WTC11 (cell line): ENCODE measurements around the gene OAT. TPM values are rescaled to one million over a fixed set of nuclear protein-coding genes. Genes with fewer than 3 reads are reported as not detected.

Source experiments
- ATAC-seq: fragments of 200-7000 bp; cut with Tn5 transposase; 2 replicates; pipeline ENCODE4 v1.10.0; 2021; ENCODE audit warnings: mild to moderate bottlenecking, moderate library complexity
- CTCF ChIA-PET: fragments of 300-600 bp; sonication (Branson Sonifier 250); formaldehyde crosslinking; loops from one replicate; lab custom pipeline; 2021; ENCODE audit warnings: antibody characterized with exemption; lab: Charles Lee
- POLR2A ChIA-PET: fragments of 350-600 bp; sonication (Branson Sonifier 250); formaldehyde crosslinking; loops from one replicate; lab custom pipeline; 2021; ENCODE audit warnings: antibody characterized with exemption; lab: Charles Lee
- DNase-seq: peaks from one replicate; pipeline ENCODE4 v3.0.0; 2021; ENCODE audit warnings: low spot score
- H3K27ac Mint-ChIP-seq: 2 replicates; pipeline ENCODE4 v1.8.0; 2021; ENCODE audit warnings: mixed read lengths
- H3K27me3 Mint-ChIP-seq: 2 replicates; pipeline ENCODE4 v1.8.0; 2021; ENCODE audit warnings: low read depth, mild to moderate bottlenecking, moderate library complexity, mixed read lengths
- H3K36me3 Mint-ChIP-seq: 2 replicates; pipeline ENCODE4 v1.8.0; 2021; ENCODE audit warnings: mixed read lengths
- H3K4me1 Mint-ChIP-seq: 2 replicates; pipeline ENCODE4 v1.8.0; 2022; ENCODE audit warnings: mixed read lengths
- H3K4me3 Mint-ChIP-seq: 2 replicates; pipeline ENCODE4 v1.8.0; 2021; ENCODE audit warnings: mild to moderate bottlenecking, moderate library complexity, mixed read lengths
- H3K9me3 Mint-ChIP-seq: 2 replicates; pipeline ENCODE4 v1.8.0; 2021; ENCODE audit warnings: mixed read lengths
- FOXP1 ChIP-seq: sonication (generic); formaldehyde crosslinking; IDR thresholded peaks from 2 replicates; pipeline ENCODE4 v1.8.0; 2022; ENCODE audit warnings: missing genetic modification reagents, mild to moderate bottlenecking, moderate library complexity, borderline replicate concordance
- JUN ChIP-seq: sonication (generic); formaldehyde crosslinking; IDR thresholded peaks from 2 replicates; pipeline ENCODE4 v1.8.0; 2023; ENCODE audit warnings: mild to moderate bottlenecking, missing genetic modification reagents
- NR2C2 ChIP-seq: sonication (generic); formaldehyde crosslinking; IDR thresholded peaks from 2 replicates; pipeline ENCODE4 v1.8.0; 2022; ENCODE audit warnings: mild to moderate bottlenecking, missing genetic modification reagents
- NR3C1 ChIP-seq: sonication (generic); formaldehyde crosslinking; conservative IDR thresholded peaks from 2 replicates; pipeline ENCODE4 v1.8.1; 2023; ENCODE audit warnings: low read depth, mild to moderate bottlenecking, missing genetic modification reagents
- TEAD4 ChIP-seq: sonication (generic); formaldehyde crosslinking; IDR thresholded peaks from 2 replicates; pipeline ENCODE4 v1.8.0; 2022; ENCODE audit warnings: mild to moderate bottlenecking, missing genetic modification reagents
- ZNF138 ChIP-seq: sonication (generic); formaldehyde crosslinking; conservative IDR thresholded peaks from 2 replicates; pipeline ENCODE4 v1.8.1; 2022; ENCODE audit warnings: mild to moderate bottlenecking, moderate library complexity, missing genetic modification reagents
- ZNF219 ChIP-seq: sonication (generic); formaldehyde crosslinking; IDR thresholded peaks from 2 replicates; pipeline ENCODE4 v1.8.0; 2023; ENCODE audit warnings: missing genetic modification reagents, mild to moderate bottlenecking, borderline replicate concordance
- ZNF396 ChIP-seq: fragments of 250-450 bp; sonication (Bioruptor Pico); IDR thresholded peaks from 2 replicates; pipeline ENCODE4 v1.8.0; 2021; ENCODE audit warnings: mild to moderate bottlenecking, moderate library complexity, borderline replicate concordance
- total RNA-seq: library from RNA; stranded (reverse); gene quantifications from 3 replicates; pipeline ENCODE4 v1.2.3, GENCODE V29; 2021
- TF ChIP-seq, protein P1 (sequence below): sonication (generic); formaldehyde crosslinking; IDR thresholded peaks from 2 replicates; pipeline ENCODE4 v1.8.0; 2022; ENCODE audit warnings: mild to moderate bottlenecking, missing genetic modification reagents
- TF ChIP-seq, protein P2 (sequence below): sonication (generic); formaldehyde crosslinking; IDR thresholded peaks from 2 replicates; pipeline ENCODE4 v1.8.0; 2022; ENCODE audit warnings: mild to moderate bottlenecking, missing genetic modification reagents
- TF ChIP-seq, protein P3 (sequence below): fragments of 200-600 bp; IDR thresholded peaks from 2 replicates; pipeline ENCODE4 v1.8.0; 2022; ENCODE audit warnings: antibody characterized with exemption
- TF ChIP-seq, protein P4 (sequence below): sonication (generic); formaldehyde crosslinking; IDR thresholded peaks from 2 replicates; pipeline ENCODE4 v1.8.1; 2023; ENCODE audit warnings: mild to moderate bottlenecking, missing genetic modification reagents

Gene OAT
- total RNA-seq, 1 experiment from 2014 or later, result 117 TPM

DNA sequence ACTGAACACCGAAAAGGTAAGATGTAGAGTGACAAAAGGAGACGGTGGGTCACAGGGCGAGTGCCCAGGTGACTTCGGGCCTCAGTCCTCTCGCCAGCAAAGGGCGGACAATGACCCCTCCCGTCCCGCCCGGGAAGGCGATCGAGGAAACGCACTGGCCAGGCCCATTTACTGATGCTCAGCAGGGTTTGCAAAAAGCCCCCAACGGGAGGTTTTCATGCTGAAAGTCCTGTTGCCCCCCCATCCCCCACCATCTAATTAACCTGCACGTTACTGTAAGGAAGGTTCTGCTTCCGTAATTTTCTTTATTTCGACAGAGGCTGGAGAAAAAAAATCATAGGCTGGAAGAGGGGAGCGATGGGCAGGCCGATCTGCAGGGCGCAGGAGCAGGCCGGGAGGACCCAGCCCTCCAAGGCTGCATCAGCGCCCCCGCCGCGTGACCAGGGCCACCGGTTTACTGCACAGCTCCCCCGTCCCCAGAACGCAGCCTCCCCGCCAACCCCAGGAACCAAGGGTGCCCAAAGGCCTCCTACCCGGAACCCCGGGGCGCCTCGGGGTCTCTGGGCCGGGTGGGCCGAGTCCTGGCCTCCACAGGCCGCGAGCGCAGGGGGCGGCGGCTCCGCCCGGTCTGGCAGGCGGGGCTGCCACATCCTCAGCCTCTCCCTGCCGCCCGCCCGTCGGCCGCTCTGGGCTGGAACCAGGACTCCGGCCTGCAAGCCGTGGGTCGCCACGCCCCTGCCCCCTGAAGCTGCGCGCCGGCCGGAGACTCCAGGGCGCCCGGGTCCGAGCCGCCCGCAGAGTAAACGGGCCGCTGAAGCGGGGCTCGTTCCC is 613 bp downstream of the OAT start (continued):
- TF ChIP-seq, protein P1, sequence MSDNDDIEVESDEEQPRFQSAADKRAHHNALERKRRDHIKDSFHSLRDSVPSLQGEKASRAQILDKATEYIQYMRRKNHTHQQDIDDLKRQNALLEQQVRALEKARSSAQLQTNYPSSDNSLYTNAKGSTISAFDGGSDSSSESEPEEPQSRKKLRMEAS, result no peak
- TF ChIP-seq, protein P2, sequence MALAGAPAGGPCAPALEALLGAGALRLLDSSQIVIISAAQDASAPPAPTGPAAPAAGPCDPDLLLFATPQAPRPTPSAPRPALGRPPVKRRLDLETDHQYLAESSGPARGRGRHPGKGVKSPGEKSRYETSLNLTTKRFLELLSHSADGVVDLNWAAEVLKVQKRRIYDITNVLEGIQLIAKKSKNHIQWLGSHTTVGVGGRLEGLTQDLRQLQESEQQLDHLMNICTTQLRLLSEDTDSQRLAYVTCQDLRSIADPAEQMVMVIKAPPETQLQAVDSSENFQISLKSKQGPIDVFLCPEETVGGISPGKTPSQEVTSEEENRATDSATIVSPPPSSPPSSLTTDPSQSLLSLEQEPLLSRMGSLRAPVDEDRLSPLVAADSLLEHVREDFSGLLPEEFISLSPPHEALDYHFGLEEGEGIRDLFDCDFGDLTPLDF (CRISPR knock-in tag), result no peak
- TF ChIP-seq, protein P3, sequence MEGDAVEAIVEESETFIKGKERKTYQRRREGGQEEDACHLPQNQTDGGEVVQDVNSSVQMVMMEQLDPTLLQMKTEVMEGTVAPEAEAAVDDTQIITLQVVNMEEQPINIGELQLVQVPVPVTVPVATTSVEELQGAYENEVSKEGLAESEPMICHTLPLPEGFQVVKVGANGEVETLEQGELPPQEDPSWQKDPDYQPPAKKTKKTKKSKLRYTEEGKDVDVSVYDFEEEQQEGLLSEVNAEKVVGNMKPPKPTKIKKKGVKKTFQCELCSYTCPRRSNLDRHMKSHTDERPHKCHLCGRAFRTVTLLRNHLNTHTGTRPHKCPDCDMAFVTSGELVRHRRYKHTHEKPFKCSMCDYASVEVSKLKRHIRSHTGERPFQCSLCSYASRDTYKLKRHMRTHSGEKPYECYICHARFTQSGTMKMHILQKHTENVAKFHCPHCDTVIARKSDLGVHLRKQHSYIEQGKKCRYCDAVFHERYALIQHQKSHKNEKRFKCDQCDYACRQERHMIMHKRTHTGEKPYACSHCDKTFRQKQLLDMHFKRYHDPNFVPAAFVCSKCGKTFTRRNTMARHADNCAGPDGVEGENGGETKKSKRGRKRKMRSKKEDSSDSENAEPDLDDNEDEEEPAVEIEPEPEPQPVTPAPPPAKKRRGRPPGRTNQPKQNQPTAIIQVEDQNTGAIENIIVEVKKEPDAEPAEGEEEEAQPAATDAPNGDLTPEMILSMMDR, result no peak

DNA sequence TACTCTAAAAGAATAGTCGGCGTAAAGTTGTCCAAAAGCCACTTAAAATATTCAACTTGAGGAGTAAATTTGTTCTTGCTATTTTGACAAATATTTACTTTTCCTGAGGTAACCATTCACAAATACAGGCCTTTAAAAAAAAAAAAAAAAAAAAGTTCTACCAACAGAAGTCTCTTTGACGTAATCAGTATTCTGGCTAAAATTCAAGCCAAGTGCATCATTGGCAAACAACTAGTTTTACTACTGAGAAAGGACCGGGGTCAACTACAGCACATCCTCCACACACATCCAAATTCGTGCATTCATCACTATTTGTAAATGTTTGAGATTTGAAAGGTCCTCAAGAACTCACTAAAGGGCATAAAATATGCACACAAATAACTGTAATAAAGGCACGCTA is 2.0 kb downstream of the OAT start:
- Mint-ChIP-seq H3K9me3 (no peaks in the 10 kb centered on the region), H3K27ac (no peak overlapping the region)
- POLR2A ChIA-PET, result interaction anchor here (0.7 kb wide), 1 partner anchor 1263 kb away, joined by 10 read pairs; the partner anchor contains the start of gene BUB3
- CTCF ChIA-PET, result interaction anchor here (0.6 to 3.4 kb wide), 3 partner anchors 13 to 325 kb away, joined by 3 to 15 read pairs (median 4); no protein-coding TSS in a partner anchor
- TF ChIP-seq, protein P1, result no peak
- TF ChIP-seq, all 79 proteins: peak for 0
- ATAC-seq (no peak), DNase-seq (no peak)
- H3K36me3 Mint-ChIP-seq, result peaks cover 7% of the 10 kb centered on the region
- peaks cover 35% of the 10 kb centered on the region for H3K4me1 Mint-ChIP-seq
- H3K4me3 Mint-ChIP-seq, result peak overlapping the region; percentile 61
- H3K27me3 Mint-ChIP-seq, result peaks cover 17% of the 10 kb centered on the region

DNA sequence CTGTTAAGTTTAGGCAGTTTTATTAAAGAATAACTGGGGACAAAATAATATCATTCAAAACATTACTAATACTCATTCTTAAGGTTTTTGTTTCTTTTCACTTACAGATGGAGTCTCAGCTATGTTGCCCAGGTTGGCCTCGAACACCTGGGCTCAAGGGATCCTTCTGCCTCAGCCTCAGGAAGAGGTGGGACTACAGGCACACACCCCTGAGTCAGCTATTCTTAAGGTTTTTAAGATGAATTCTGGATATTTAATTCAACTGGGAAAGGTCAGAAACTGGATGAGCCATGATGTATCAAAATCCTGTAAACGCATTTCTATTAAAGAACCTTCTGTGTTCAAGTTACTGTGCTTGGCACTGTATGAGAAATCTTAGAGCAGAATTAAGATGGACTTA is 3.5 kb downstream of the OAT start:
- ATAC-seq, result no peak
- CTCF ChIA-PET, result interaction anchor here (0.6 to 3.4 kb wide), 5 partner anchors 11 to 625 kb away, joined by 3 to 15 read pairs (median 4); no protein-coding TSS in a partner anchor

DNA sequence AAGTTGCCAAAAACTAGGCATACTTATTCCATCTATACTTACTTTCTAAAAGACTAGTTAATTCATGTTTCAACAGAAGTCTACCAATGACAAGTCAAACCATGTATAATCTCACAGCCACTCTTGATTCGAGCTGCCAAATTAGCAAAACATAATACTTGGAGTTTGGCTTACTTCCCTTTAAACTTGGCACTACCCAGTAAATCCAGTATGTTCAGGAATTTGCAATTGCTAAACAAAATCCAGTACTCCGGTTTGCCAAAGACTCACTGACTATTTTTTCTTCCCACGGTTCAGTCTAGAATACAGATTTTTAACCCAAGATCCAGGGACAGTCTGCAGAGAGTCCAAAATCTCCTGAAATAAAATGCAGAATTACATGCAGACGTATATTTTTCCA is 4.6 kb downstream of the OAT start:
- no peak for ATAC-seq
- ChIA-PET POLR2A (interaction anchor here (0.6 kb wide), 1 partner anchor 11 kb away, joined by 4 read pairs; no protein-coding TSS in a partner anchor), CTCF (interaction anchor here (1.2 to 2.2 kb wide), 3 partner anchors 11 to 27 kb away, joined by 3 to 10 read pairs (median 7); no protein-coding TSS in a partner anchor)
- no peak overlapping the region for H3K4me3 Mint-ChIP-seq
- TF ChIP-seq ZNF138 (CRISPR knock-in tag) (no peak), TEAD4 (CRISPR knock-in tag) (no peak)
- H3K36me3 Mint-ChIP-seq, result peaks cover 23% of the 10 kb centered on the region
- no peak for DNase-seq
- H3K27ac Mint-ChIP-seq, result no peak overlapping the region
- H3K4me1 Mint-ChIP-seq, result peaks cover 30% of the 10 kb centered on the region
- H3K9me3 Mint-ChIP-seq, result no peaks in the 10 kb centered on the region
- no peaks in the 10 kb centered on the region for H3K27me3 Mint-ChIP-seq

More for the DNA sequence above, 3.5 kb downstream of the OAT start:
- Mint-ChIP-seq H3K4me3 (no peak overlapping the region), H3K27me3 (peaks cover 9% of the 10 kb centered on the region), H3K9me3 (no peaks in the 10 kb centered on the region), H3K27ac (no peak overlapping the region), H3K4me1 (peaks cover 35% of the 10 kb centered on the region), H3K36me3 (peaks cover 17% of the 10 kb centered on the region)
- no peak for DNase-seq
- TF ChIP-seq ZNF219 (CRISPR knock-in tag) (no peak), JUN (CRISPR knock-in tag) (no peak), NR2C2 (CRISPR knock-in tag) (no peak), FOXP1 (no peak), ZNF396 (CRISPR knock-in tag) (no peak), NR3C1 (CRISPR knock-in tag) (no peak)
- TF ChIP-seq, protein P4, sequence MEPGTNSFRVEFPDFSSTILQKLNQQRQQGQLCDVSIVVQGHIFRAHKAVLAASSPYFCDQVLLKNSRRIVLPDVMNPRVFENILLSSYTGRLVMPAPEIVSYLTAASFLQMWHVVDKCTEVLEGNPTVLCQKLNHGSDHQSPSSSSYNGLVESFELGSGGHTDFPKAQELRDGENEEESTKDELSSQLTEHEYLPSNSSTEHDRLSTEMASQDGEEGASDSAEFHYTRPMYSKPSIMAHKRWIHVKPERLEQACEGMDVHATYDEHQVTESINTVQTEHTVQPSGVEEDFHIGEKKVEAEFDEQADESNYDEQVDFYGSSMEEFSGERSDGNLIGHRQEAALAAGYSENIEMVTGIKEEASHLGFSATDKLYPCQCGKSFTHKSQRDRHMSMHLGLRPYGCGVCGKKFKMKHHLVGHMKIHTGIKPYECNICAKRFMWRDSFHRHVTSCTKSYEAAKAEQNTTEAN (CRISPR knock-in tag), result no peak
- POLR2A ChIA-PET, result no interaction called here
